Stimulated activated CD8-positive, alpha-beta memory T cell treated with anti-CD3 and anti-CD28 coated beads, Interleukin-4, amount 100 ng/mL, for 48 hours (primary cell): Measurements from ENCODE around the gene PELI2.

ENCODE experiments used
- DNase-seq: peaks from one replicate; pipeline ENCODE4 v3.0.0-alpha.2; 2020

The PELI2 gene, protein sequence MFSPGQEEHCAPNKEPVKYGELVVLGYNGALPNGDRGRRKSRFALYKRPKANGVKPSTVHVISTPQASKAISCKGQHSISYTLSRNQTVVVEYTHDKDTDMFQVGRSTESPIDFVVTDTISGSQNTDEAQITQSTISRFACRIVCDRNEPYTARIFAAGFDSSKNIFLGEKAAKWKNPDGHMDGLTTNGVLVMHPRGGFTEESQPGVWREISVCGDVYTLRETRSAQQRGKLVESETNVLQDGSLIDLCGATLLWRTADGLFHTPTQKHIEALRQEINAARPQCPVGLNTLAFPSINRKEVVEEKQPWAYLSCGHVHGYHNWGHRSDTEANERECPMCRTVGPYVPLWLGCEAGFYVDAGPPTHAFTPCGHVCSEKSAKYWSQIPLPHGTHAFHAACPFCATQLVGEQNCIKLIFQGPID

DNA sequence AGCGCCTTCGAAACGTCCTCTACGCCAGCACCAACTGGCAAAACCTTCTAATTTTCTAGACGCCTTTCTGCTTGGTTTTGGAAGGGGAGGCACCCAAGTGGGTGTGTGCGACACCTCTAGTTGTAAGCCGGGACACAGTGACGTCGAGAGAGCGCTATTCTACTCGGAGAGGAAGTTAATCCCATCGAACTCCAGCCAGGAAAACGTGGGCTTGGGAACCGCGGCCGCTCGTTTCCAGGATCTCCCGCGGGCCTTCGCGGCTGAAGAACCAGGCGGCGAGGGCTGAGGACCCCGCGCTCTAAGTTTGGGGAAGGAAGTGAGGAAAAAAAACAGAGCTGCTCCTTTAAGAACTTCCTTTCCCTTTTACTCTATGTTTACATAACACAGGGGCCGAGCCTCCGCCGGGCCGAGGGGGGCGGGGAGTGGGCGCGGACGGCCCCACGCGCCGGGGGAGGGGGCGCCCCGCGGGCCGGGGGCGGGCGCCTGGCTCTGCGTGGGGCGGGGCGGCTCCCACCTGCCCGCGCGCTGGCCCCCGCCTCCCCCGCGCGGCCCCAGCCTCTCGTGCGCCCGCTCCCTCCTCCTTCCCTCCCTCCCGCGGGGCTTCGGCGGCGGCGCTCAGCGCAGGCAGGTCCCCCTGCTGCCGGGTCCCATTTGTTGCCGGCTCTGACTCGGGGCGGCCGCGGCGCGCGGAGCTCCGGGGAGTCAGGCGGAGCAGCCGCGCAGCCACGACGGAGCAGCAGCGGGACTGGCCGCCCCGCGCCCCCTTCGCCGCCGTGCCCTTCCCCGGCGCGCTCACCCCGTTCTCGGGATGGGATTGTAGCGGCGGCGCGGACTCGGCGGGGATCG, at the start of gene PELI2:
PELI2 (plus strand) TSS at position 647 of the 846 bp plus-strand sequence. CDS start 250 bp downstream, outside the sequence.
- DNase-seq: peak; percentile 73

- DNase-seq: no peak
These were observed 44.4 kb upstream of the PELI2 start for GRCh38 chr14:56073799-56074198.

DNA sequence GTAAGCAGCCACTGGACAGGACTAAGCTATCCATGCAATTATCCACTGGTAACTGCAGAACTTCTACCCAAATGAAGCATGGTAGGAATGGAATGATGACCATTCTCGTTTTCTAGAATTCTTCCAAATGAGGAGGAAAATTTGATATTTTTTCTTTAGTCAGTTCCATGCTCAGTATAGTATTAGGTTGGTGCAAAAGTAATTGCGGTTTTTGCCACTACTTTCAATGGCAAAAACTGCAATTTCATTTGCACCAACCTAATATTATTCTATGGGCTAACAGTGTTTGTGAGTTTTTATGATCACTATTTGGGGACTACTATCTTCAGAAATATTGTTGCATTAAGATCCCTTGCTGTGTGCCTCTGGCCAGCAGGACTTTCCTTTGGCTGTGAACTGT, 42.9 kb upstream of the PELI2 start:
- no peak for DNase-seq

GRCh38 chr14:56081139-56081538, 37.1 kb upstream of the PELI2 start:
- no peak for DNase-seq

- DNase-seq: no peak
These were observed 35.3 kb upstream of the PELI2 start for GRCh38 chr14:56082880-56083279.

DNA sequence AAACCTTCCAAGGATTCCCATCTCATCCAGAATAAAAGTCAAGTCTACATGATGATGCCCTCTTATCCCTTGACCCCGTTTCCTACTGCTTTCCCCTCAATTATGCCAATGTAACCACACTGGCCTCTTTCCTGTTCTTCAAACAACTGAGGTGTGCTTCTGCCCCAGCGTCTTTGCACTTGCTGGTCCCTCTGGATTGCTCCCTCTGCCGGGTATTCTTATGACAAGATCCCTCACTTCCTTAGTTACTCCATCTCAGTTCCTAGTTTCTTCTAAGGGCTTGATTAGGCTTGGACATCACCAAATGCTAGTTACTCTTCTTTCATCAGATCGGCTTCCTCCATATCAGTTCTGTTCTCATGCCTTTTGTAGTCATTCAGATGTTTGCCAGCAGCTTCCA, 32.7 kb upstream of the PELI2 start:
- no peak for DNase-seq

DNA sequence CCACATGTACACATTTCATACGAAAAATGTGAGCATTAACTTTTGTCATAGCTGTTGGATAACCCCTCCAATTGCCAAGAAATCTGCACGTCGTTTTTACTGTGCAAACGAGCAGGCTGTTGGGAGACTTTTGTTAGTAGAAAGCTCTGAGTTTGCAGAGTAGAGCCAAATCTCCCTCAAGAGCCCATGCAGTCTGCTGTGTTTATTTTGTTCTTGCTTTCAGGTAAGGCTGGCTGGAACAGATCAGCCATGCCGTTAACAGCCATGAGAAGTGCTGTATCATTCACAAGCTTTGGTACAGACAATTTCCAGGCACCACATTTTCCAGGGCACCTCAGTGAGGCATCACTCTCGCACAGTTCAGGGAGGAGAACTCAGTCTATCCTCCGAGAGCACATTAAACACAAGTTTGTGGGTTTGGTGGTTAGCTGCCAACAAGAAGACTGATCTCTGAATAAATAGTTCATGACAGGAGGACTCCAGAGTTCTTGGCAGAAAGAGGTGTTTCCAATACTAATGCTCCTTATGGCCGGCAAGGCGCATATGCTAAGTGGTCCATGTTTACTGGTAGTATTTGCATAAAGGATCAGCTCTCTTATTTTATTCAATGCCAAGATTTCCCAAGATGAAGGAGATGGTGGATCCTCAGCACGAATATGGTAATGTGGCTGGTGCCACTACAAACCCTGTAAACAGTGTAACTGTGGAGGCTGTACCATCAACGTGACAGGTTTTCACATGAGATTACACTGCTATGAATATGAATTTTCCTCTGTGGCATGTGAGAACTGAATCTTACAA, 30.3 kb upstream of the PELI2 start:
- DNase-seq: no peak

- DNase-seq: no peak
These were observed 29.3 kb upstream of the PELI2 start for GRCh38 chr14:56088941-56089340.

GRCh38 chr14:56092763-56093162, 25.4 kb upstream of the PELI2 start:
- no peak for DNase-seq

GRCh38 chr14:56094076-56094475, 24.1 kb upstream of the PELI2 start:
- no peak for DNase-seq

GRCh38 chr14:56098021-56098420, 20.2 kb upstream of the PELI2 start:
- no peak for DNase-seq

DNA sequence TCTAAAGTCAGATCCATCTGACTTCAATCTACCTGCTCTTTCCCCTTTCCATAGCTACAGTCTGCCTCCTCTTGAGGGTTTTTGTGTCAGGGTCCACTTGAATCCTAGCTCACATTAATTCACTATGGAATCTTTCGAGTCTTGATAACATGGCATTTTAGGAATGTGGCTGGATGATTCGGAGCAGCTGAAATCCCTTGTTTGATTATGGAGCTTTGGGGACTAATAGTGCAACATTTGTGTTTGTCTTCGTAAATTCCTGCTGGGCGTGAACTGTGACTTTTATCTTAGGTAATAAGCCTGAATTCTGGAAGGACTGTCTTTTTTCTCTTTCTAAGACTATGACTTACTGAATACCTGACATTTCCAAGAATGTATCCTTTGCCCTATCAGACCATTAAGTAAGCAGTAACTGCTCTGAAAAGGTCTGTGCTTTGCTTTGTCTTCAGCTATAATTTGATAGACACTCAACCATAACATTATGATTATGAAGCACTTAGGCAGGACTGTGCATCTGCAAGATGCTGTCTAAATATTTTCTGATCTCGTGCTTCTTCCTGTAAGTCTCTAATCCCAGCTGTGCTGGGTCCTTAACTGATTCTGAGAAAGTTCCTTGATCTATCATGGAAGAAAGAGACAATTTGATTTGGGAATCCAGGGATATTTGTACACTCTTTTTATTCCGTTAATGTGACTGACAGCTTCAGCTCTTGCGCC, 19.0 kb upstream of the PELI2 start:
- no peak for DNase-seq

GRCh38 chr14:56100556-56100955, 17.7 kb upstream of the PELI2 start:
- no peak for DNase-seq

- DNase-seq: no peak
These were observed 15.3 kb upstream of the PELI2 start for GRCh38 chr14:56102941-56103340.

DNA sequence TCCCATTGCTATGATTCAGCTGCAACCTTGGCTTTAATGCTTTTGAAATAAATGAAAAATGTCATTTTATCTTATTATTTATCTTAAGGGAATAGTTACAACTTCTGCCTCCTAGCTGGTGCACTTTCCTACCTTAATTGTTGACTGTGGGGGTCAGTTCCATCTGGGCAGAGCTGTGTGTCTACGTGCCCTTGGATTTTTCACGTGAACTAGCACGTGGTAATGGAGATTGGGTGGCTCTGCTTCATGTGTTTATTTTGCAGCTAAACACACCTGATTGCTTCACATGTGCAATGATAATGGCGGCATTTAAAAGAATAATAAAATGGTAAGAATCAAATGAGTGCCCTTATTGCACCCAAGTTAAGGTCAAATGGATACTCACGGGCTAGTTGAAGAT, 10.6 kb upstream of the PELI2 start:
- no peak for DNase-seq

- DNase-seq: no peak
These were observed 10.2 kb upstream of the PELI2 start for GRCh38 chr14:56108057-56108456.

DNA sequence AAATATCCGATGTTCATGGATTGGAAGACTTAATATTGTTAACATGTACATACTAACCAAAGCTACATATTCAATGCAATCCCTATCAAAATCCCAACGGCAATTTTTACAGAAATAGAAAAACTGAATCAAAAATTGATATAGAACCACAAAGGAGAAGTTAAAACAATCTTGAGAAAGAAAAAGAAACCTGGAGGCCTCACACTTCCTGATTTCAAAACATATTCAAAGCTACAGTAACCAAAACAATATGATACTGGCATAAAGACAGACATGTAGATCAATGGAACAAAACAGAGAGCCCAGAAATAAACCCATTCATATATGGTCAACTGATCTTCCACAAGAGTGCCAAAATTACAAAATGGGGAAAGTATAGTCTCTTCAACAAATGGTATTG, 5.4 kb upstream of the PELI2 start:
- no peak for DNase-seq

DNA sequence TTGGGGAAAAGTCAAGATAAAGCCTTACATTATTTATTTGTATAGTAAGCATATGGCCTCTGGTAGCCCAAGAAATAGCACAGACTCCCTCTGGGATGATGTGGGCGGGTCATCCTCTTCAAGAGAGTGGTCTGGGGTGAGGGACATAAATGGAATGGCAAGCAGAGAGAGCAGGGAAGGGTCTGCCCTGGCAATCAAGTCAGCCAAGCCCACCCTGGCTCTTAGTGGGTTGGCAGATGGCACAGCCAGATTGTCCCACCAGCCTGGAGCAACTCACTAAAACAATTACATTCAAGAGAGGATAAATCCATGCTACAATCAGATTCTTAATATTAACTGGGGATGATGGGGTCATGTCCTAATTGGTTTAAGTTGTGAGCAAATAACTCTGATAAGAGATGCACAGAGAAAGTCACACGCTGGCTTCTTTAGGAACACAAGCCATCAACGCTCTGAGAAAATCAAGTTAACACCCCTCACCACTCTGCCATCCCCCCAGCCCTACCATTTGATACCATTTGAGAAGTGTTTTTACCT, 2.8 kb upstream of the PELI2 start:
- no peak for DNase-seq

- DNase-seq: no peak
These were observed 2.0 kb upstream of the PELI2 start for GRCh38 chr14:56115976-56116893.

DNA sequence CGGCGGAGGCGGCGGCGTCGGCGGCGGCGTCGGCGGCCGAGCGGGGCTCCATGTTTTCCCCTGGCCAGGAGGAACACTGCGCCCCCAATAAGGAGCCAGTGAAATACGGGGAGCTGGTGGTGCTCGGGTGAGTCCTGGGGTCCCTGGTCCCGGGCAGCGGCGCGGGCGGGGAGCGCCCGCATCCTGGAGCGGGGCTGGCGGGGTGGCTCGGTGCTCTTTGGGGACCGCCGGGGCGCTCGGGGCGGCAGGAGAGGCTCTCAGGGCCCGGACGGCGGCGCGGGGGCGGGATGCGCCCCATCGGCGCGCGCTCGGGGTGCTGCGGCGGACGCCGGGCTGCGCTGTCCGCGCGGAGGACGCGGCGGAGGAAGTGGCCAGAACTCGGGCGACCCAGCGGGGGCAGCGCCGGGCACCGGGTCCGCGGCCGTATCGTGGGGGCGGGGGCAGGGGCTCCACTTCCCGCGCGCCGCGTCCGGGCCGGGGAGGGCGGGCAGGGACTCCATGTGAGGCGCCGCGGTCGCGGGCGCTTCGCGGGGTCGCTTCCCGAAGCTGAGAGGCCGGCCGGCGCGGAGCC, 485 bp downstream of the PELI2 start:
- DNase-seq: peak; percentile 39
